GM12891 (cell line): ENCODE data around the gene GALNT10.

Experiments used
- POLR2A ChIP-seq: IDR thresholded peaks from 2 replicates; pipeline ENCODE4 v1.6.1; 2011; ENCODE audit warnings: low read depth, low read length, control low read depth
- POLR2AphosphoS5 ChIP-seq: IDR thresholded peaks from 2 replicates; pipeline ENCODE4 v1.6.1; 2011; ENCODE audit warnings: low read depth, low read length, control low read depth
- POU2F2 ChIP-seq: IDR thresholded peaks from 2 replicates; pipeline ENCODE4 v1.6.1; 2011; ENCODE audit warnings: low read depth, mild to moderate bottlenecking, control low read depth, low read length, moderate library complexity
- SPI1 ChIP-seq: IDR thresholded peaks from 2 replicates; pipeline ENCODE4 v1.6.1; 2011; ENCODE audit warnings: low read depth, low read length, control low read depth
- TAF1 ChIP-seq: IDR thresholded peaks from 2 replicates; pipeline ENCODE4 v1.6.1; 2011; ENCODE audit warnings: low read depth, low read length, control low read depth

GRCh38 chr5:154217462-154217861 is 26.9 kb downstream of the GALNT10 start:
- TF ChIP-seq POLR2A (no peak), POLR2AphosphoS5 (no peak), POU2F2 (no peak), SPI1 (no peak), TAF1 (no peak)
